Measurements from ENCODE around the gene SKAP1.

DNA sequence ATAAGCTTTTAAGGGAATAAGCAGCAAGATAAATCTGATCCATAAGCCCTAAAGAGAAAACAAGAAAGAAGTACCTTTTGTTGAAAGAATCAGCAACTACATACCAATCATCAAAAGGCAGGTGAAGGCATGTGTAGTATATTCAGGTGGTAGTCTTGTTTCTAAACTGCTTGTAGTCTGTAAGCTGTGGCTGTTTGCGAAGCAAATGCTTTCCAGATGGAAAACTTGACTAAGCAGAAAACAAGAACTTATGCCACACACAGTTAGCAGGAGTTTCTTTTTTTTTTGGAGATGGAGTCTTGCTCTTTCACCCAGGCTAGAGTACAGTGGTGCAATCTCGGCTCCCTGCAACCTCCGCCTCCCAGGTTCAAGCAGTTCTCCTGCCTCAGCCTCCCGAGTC is 334.4 kb downstream of the SKAP1 start:
- TF ChIP-seq, protein P1, sequence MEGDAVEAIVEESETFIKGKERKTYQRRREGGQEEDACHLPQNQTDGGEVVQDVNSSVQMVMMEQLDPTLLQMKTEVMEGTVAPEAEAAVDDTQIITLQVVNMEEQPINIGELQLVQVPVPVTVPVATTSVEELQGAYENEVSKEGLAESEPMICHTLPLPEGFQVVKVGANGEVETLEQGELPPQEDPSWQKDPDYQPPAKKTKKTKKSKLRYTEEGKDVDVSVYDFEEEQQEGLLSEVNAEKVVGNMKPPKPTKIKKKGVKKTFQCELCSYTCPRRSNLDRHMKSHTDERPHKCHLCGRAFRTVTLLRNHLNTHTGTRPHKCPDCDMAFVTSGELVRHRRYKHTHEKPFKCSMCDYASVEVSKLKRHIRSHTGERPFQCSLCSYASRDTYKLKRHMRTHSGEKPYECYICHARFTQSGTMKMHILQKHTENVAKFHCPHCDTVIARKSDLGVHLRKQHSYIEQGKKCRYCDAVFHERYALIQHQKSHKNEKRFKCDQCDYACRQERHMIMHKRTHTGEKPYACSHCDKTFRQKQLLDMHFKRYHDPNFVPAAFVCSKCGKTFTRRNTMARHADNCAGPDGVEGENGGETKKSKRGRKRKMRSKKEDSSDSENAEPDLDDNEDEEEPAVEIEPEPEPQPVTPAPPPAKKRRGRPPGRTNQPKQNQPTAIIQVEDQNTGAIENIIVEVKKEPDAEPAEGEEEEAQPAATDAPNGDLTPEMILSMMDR (IDR thresholded peaks at IDR 0.05), result no peak
- no peak for TF ChIP-seq EZH2 (IDR thresholded peaks at IDR 0.05)
